NCI-H1417 treated with DMSO at 0.1 percent for 48 hours (cell line): Measurements from ENCODE around the gene MDM2.
"Not testable (repeated sequence)": the region's sequence is repeated elsewhere in the genome, so short reads cannot be mapped to it uniquely, and the experiment has no call there.

Experiments used
- DNase-seq: peaks from one replicate; lab custom pipeline; 2025; lab: John Stamatoyannopoulos, UW

MDM2 gene

DNA sequence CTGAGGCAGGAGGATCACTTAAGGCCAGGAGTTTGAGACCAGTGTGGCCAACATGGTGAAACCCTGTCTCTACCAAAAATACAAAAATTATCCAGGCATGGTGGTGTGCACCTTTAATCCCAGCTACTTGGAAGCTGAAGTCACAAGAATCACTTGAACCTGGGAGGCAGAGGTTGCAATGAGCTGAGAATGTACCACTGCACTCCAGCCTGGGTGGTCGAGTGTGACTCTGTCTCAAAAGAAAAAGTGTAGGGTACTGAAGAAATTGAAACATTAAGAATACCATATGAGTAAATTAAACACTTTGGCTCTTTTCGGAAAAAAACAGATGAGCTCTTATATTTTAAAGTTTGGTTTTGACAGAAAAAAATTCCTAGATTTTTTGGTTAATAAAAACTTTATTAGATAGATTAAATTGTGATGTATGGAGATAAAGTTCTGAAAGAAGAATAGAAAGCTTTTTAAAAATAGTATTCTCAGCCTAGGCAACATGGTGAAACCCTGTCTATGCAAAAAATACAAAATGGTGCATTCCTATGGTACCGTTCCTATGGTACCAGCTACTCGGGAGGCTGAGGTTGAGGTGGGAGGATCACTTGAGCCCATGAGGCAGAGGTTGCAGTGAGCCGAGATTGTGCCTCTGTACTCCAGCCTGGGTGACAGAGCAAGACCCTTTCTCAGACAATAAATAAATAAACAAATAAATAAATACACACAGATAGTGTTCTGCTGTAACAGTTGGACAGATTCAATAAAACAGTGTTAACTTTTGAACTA is 20.1 kb downstream of the MDM2 start:
- no peak for DNase-seq

DNA sequence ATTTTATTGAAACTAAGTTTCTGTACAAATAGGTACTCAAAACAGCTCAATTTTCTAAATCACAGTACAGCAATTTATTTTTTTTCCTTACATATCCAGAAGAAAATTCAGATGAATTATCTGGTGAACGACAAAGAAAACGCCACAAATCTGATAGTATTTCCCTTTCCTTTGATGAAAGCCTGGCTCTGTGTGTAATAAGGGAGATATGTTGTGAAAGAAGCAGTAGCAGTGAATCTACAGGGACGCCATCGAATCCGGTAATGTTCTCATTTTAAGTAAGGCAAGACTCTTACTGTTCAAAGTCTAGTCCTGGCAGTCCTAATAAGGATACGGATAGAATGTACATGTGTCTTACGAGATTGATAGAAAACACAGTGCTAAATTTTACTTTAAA is 20.7 kb downstream of the MDM2 start:
- no peak for DNase-seq

DNA sequence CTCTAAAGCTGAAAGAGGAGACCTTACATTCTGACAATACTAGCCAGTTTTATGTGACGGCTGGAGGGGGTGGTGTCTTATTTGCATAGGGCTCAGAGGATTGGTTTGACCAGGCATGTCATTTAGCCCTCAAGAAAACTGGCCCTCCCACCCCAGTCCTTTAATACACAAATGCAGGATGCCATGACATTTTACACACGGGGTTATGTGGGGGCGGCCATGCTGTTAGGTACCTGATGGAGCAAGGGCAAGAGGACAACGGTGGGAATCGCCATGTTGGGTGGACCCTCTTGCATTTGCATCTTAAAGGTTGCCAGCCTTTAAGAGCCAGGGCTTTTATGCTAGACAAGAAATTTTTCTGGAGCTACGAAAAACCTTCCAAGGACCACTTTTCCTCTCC is 23.3 kb downstream of the MDM2 start:
- no peak for DNase-seq

DNA sequence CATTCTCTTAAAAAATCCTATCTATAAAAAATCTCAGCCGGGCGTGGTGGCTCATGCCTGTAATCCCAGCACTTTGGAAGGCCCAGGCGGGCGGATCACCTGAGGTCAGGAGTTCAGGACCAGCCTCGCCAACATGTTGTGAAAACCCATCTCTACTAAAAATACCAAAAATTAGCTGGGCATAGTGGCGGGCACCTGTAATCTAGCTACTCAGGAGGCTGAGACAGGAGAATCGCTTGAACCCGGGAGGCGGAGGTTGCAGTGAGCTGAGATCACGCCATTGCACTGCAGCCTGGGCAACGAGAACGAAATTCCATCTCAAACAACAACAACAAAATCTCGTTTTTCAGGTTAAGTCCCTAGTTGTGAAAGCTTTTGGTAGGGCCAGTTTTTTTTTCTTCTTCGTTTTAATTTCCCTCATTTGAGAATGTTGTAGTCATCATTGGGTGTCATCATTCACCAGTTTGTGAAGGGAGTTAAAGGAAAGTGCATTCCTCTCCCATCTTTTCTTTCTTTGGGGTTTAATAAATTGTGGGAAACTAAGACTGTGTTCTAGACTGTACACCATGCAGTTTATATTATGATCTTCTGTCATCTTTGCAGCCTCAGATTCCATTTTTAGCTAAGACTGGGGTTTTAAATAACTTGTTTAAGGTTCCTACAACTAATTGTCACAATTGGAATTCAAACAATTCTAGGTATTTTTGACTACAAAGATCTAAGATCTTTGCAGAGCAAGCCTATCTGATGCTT is 23.9 kb downstream of the MDM2 start:
- no peak for DNase-seq

DNA sequence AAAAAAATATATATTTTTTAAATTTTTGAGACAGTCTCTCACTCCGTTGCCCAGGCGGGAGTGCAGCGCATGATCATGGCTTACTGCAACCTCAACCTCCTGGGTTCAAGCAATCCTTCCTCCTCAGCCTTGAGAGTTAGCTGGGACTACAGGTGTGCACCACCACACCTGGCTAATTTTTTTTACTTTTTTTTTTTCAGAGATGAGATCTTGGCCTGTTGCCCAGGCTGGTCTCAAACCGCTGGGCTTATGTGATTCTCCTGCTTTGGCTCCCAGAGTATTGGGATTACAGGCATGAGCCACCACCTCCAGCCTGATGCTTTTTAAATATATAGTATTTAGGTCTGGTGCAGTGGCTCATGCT is 24.5 kb downstream of the MDM2 start:
- no peak for DNase-seq

DNA sequence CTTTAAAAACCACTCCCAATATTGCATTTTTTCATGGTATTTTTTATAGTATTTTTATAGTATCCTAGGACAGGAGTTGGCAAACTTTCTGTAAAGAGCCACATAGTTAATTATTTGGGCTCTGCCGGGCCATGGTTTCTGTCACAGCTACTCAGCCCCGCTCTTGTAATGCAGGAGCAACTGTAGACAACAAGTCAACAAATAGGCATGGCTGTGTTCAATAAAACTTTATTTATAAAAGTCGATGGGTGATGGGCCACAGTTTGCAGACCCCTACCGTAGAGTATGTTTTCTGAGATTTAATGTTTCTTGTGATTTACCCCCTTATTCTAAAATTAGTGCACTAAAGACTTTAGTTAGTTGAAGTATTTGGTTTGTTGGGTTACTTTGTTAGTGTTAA is 25.5 kb downstream of the MDM2 start:
- DNase-seq: no peak

DNA sequence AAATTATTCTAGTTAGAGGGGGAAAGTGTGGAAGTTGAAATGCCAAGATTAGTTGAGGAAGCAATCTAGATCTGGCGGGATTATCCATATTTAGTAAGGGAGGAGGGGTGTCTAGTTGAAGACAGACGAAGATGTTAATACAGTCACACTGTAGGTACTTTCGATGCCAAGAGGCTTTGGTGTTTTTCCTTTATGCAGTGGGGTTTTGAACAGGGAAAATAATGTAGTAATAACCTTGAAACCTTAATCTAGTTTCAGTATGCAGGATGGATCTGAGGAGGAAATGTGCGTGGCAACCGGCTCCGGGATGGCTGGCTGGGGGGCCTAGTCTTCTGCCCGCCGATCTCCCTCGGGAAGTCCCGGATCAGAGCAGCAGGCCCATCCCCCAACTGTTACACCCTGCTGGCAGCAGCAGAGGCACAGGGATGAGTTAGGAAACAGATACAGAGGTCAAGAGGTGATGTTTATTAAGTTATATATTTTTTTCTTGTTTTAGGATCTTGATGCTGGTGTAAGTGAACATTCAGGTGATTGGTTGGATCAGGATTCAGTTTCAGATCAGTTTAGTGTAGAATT is 27.4 kb downstream of the MDM2 start:
- no peak for DNase-seq

DNA sequence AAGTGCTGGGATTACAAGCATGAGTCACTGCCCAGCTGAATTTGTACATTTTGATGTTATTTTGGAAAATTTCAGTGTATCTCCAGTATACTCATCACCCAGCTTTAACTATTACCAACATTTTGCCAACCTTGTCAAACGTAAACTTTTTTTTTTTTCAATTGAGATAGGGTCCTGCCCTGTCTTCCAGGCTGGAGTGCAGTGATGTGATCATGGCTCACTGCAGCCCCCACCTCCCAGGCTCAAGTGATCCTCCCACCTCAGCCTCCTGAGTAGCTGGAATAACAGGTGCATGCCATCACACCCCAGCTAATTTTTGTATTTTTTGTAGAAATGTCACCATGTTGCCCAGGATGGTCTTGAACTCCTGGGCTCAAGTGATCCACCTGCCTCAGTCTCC is 29.2 kb downstream of the MDM2 start:
- no peak for DNase-seq

DNA sequence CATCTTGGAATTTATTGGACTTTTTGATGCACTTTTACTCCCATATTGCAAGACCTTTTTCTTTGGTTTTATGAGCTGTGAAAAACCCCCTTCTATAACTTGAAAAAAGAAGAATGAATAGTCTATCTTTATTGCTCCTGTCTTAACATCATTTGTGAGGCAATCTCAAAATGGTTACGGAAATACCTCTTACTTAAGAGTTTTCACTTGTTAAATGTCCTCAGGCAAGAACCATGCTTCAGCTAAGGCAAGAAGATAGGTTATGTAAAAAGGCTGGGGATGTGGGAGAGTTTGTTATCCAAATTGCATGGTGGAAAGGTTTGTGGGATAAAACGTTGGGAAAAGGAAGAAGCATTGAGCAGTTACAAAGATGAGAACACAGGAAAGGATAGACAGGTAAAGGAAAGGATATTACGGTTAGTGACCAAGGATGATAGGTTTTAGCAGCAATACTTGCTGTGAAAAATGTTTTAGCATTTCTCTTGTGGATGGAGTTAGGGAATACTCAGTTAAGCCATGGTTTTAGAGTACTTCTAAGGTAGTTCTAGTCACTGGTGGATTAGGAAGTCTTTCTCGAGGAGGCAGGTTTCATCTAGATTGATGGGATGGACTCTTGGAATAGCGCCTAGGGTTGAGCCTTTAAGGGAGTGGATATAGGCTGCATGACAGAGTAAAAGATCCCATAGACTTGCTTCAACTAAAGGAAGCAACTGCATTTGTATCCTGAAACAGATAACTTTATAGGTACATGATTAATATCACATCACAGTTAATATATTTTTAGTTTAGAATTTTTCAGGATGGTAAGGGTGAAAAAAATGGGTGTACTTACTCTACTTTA is 30.3 kb downstream of the MDM2 start:
- no peak for DNase-seq

DNA sequence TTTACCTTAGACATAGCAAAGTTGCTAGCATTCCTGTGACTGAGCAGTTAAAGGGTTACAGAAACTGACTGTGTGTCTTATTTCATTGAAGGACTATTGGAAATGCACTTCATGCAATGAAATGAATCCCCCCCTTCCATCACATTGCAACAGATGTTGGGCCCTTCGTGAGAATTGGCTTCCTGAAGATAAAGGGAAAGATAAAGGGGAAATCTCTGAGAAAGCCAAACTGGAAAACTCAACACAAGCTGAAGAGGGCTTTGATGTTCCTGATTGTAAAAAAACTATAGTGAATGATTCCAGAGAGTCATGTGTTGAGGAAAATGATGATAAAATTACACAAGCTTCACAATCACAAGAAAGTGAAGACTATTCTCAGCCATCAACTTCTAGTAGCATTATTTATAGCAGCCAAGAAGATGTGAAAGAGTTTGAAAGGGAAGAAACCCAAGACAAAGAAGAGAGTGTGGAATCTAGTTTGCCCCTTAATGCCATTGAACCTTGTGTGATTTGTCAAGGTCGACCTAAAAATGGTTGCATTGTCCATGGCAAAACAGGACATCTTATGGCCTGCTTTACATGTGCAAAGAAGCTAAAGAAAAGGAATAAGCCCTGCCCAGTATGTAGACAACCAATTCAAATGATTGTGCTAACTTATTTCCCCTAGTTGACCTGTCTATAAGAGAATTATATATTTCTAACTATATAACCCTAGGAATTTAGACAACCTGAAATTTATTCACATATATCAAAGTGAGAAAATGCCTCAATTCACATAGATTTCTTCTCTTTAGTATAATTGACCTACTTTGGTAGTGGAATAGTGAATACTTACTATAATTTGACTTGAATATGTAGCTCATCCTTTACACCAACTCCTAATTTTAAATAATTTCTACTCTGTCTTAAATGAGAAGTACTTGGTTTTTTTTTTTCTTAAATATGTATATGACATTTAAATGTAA is 31.5 kb downstream of the MDM2 start:
- no peak for DNase-seq

DNA sequence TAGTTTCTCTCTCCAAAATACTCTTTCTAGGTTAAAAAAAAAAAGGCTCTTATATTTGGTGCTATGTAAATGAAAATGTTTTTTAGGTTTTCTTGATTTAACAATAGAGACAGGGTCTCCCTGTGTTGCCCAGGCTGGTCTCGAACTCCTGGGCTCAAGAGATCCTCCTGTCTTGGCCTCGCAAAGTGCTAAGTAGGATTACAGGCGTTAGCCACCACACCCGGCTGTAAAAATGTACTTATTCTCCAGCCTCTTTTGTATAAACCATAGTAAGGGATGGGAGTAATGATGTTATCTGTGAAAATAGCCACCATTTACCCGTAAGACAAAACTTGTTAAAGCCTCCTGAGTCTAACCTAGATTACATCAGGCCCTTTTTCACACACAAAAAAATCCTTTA is 33.2 kb downstream of the MDM2 start:
- not testable (repeated sequence) for DNase-seq

DNA sequence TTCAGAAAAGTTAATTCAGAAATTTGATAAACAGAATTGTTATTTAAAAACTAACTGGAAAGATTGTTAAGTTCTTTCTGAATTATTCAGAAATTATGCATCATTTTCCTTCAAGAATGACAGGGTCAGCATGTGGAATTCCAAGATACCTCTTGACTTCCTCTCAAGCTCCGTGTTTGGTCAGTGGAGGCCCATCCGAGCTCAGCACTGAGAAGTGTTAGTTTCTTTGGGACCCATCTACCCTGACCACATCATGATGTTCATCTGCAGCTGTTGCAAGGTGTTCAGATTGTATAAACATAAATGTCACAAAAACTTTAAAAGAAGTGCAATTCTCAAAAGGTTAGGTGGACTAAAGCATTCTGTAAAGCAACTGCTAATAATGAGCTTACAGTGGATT is 33.7 kb downstream of the MDM2 start:
- DNase-seq: no peak

DNA sequence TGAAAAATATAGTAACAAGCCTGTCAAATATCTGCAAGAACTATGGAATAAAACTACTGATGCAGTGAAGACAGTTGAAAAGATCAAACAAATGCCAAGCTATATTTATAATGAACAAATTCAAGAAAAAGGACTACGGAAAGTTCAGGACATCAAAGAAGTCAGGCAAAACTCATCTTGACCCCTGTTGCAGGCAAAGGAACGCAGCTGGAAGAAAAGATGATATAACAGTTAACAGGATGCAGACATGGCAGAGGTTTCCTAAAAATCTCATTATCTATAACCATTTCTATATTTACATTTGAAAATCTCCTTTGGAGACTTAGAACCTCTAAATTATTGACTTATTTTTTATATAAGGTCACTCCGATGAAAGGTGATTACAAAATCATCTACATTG is 34.1 kb downstream of the MDM2 start:
- DNase-seq: no peak

DNA sequence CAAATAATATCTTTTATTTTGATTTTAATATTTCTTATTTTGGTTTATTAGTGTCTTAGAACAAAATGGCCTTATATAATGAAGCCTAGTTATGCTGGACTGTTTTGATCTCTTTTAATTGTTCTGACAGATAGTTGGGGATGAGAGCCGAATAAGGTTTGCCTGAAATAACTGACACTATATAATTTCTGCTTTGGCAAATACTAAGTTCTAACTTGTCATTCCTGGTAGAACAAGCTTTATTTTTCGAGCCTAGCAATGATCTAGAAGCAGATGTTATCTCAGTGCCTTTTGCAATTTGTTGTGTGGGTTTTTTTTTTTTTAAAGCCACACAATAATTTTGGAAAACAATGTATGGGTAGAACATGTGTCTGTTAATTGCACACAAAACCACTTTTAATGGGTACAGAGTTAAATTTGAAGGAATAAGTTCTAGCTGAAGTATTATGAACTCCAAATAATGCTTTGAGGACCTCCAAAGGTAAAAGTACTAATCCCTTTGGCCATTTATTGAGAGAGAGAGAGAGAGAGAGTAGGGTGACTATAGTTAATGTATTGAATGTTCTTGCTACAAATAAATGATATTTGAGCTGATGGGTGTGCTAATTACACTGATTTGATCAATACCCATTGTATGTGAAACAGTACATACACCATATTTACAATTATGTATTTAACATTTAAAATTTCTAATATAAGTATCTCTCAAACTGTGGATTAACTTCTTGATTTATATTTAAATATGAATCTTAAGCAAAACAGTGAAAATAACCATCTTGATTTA is 35.0 kb downstream of the MDM2 start:
- DNase-seq: no peak

DNA sequence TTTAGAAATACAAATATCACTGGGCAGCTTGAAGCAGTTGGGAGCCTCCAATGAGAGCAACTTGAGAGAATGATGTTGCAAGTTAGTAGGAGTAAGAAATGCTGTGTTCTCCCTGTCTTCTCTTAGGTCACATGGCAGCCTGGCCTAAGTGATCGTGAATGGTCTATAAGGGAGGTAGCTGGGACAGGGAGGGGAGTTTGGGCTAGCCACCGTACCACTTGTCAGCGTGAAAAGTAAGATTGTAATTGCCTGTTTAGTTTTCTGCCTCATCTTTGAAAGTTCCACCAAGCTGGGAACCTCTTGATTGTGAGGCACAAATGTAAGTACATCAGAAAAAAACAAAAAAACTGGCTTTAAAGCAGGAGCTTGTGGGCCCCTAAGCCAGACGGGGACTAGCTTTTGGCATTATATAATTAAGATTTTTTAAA is 36.4 kb downstream of the MDM2 start:
- DNase-seq: no peak

DNA sequence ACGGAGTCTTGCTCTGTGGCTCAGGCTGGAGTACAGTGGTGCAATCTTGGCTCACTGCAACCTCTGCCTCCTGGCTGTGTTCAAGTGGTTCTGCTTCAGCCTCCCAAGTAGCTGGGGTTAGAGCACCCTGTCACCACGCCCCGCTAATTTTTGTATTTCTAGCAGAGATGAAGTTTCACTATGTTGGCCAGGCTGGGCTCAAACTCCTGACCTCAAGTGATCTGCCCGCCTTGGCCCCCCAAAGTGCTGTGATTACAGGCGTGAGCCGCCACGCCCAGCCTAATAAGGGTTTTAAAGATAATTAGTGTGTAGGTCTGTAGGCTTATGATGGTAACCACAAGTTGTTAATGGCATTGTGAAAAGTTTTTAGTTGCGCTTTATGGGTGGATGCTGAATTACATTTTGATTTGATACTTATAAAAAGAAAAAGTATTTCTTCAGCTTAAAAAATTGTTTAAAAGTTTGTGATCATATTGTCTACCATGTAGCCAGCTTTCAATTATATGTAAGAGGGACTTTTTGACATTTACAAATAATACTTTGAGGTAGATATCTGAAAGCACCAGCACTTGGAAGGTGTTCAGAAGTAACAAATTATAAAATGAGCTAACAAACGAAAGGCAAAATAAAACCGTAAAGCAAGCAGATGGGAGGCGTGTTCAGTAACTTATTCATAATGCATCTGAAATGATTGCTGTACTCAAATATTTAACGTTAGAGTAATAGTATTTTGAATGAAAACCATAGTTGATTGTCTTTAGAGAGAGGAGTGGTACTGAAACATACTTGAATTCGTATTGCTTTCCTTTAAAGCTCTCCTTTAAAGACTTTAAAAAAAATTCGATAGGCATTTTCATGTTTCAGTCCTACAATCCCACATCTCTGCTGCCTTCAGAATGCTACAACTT is 37.1 kb downstream of the MDM2 start:
- no peak for DNase-seq

DNA sequence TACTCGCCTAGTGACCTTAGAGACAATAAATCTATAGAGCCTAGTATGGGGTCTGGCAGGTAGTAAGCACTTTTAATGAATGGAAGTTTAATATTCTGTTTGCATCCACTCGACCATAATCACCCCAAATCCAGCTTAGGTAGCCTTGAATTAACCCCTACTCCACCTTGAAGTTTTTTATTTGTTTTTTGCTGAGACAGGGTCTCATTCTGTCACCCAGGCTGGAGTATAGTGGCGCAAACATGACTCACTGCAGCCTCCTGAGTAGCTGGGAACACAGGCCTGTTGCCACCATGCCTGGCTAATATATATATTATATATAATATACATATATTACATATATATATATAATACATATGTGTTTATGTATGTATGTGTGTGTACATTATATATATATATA is 38.8 kb downstream of the MDM2 start:
- DNase-seq: no peak

DNA sequence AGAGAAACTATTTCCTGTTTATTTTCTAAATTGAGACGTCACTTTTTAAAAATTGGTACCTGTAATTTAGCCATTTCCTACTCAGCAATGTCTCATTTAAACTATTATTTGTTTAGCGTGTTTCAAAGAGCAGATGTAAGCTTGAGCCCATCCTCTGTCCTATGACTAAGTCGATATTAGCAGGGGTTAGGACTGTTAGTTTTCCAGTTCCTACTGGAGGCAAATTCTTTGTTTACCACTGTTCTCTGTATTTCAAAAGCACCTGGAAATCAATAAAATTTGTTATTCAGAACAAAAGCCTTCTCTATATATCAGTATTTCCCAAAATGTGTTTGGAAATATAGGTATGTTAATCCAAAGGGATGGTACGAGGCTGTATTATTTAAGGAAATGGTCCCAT is 42.4 kb downstream of the MDM2 start:
- DNase-seq: no peak

DNA sequence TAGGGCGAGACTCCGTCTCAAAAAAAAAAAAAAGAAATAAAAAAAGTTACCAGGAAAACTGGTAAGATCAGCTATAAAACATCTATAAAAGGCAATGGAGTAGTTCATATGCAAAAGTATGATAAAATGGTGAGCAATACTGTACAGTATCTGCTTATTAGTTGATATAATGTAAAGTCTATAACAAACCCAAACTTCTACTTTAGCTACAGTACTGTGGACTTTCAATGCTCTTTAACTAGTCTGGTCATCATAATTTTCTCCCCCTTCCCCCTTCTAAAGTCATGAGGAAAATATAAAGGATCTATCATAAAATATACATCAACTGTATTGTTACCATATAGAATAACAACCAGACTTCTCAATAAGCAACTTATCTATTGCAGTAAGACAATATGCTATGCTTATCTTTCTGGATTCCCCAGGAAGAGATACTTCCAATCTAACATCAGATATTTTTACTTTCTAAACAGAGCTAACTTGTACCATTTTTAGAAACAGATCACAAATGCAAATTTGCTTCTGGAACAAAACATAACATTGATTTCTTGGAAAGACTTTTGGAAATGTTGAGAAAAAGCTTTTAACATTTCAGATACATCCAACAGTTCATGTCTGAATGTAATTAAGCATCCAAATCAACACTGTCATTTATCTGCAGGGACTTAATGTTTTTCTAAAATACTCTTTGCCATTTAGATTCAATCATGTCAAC is 43.8 kb downstream of the MDM2 start:
- DNase-seq: no peak
